Measurements from ENCODE around the gene IFNLR1.

IFNLR1 gene

DNA sequence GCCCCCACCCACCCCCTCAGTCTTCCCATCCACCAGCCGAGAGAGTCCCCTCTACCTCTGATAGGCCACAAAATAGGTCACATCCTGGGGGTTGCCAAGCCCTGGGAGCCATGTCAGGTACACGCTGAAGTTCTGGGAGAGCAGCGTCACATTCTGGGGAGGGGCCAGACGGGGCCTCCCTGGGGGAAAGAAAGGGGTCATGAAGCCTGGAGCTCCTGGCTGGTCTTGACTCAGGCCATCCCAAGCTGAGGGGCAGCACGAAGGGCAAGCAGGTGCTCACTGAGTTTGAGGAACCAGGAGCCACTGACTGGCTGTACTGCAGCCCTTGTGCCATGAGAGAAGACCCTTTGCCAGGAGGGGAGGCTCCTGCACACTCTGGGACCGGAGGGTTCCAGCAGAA, 6.4 kb downstream of the IFNLR1 start:
- DNase-seq (ENCODE audit: extremely low read depth, insufficient read length), result no peak
- TF ChIP-seq, protein P1, sequence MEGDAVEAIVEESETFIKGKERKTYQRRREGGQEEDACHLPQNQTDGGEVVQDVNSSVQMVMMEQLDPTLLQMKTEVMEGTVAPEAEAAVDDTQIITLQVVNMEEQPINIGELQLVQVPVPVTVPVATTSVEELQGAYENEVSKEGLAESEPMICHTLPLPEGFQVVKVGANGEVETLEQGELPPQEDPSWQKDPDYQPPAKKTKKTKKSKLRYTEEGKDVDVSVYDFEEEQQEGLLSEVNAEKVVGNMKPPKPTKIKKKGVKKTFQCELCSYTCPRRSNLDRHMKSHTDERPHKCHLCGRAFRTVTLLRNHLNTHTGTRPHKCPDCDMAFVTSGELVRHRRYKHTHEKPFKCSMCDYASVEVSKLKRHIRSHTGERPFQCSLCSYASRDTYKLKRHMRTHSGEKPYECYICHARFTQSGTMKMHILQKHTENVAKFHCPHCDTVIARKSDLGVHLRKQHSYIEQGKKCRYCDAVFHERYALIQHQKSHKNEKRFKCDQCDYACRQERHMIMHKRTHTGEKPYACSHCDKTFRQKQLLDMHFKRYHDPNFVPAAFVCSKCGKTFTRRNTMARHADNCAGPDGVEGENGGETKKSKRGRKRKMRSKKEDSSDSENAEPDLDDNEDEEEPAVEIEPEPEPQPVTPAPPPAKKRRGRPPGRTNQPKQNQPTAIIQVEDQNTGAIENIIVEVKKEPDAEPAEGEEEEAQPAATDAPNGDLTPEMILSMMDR (IDR thresholded peaks at IDR 0.05; ENCODE audit: insufficient read depth, low read length, poor library complexity, severe bottlenecking), result no peak
- H3K36me3 ChIP-seq (ENCODE audit: control insufficient read depth, insufficient read depth, low read length), result peaks cover 5% of the 10 kb centered on the region
- no peaks in the 10 kb centered on the region for H3K27me3 ChIP-seq (replicated peaks; ENCODE audit: control insufficient read depth, insufficient read depth, low read length)
- H3K4me3 ChIP-seq (replicated peaks; ENCODE audit: low read depth, low read length), result no peak overlapping the region

DNA sequence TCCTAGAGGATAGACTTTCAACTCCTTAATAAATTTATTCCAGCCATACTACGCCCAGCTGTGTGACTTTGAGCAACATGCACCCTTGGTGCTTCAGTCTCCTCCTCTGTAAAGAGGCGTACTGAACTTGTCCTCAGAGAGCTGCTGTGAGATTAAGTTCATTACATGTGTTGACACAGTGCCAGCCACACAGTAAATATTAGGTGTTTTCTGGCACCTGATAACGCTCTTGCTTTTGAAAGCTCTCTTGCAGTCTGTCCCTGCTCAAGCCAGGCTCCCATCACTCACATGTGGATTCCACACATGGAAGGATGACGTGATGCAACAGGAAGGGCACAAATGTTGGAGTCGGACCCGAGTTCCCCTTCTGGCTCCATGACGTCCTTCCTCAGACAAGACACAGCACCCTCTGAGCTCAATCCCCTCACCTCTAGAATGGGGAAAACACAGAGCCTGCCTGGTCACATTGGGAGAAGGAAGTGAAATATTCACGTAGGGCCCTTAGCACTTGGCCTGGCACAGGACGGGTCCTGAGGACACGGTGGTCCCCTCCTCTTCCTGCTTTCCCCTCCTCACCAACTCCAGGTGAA, 7.7 kb downstream of the IFNLR1 start:
- H3K36me3 ChIP-seq (ENCODE audit: control insufficient read depth, insufficient read depth, low read length), result peaks cover 6% of the 10 kb centered on the region
- H3K27me3 ChIP-seq (replicated peaks; ENCODE audit: control insufficient read depth, insufficient read depth, low read length), result no peaks in the 10 kb centered on the region
- no peak for DNase-seq (ENCODE audit: extremely low read depth, insufficient read length)
- TF ChIP-seq, protein P1 (IDR thresholded peaks at IDR 0.05; ENCODE audit: insufficient read depth, low read length, poor library complexity, severe bottlenecking), result no peak
- H3K4me3 ChIP-seq (replicated peaks; ENCODE audit: low read depth, low read length), result no peak overlapping the region

DNA sequence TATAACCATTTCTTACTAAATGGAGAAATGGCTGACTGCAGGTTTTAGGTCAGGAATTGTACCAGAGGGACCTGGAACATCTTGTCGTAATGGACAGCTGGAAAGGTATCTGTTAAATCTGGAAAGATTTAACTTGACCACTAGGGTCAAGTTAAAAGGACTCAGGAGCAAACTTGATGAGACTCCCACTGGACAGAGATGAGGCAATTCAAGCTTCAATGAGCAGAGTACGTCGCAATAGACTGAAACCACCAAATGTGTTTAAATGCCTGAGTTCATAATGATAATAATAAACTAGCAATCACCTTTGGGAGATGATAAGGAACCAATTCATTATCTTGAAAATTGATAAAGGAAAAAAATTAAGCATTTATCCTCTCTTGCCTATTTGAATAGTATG, 8.7 kb downstream of the IFNLR1 start:
- Histone ChIP-seq H3K36me3 (ENCODE audit: control insufficient read depth, insufficient read depth, low read length) (peaks cover 6% of the 10 kb centered on the region), H3K27me3 (replicated peaks; ENCODE audit: control insufficient read depth, insufficient read depth, low read length) (no peaks in the 10 kb centered on the region), H3K4me3 (replicated peaks; ENCODE audit: low read depth, low read length) (no peak overlapping the region)
- TF ChIP-seq, protein P1 (IDR thresholded peaks at IDR 0.05; ENCODE audit: insufficient read depth, low read length, poor library complexity, severe bottlenecking), result no peak
- DNase-seq (ENCODE audit: extremely low read depth, insufficient read length), result no peak

DNA sequence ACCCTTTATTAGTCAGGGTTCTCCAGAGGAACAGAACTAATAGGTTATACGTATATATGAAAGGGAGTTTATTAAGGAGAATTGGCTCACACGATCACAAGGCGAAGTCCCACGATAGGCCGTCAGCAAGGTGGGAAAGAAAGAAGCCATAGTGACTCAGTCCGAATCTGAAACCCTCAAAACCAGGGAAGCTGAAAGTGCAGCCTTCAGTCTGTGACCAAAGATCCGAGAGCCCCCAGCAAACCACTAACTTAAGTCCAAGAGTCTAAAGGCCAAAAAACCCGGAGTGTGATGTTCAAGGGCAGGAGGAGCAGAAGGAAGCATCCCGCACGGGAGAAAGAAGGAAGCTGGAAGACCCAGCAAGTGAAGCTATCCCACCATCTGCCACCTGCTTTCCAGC, 9.9 kb downstream of the IFNLR1 start:
- TF ChIP-seq, protein P1 (IDR thresholded peaks at IDR 0.05; ENCODE audit: insufficient read depth, low read length, poor library complexity, severe bottlenecking), result no peak
- DNase-seq (ENCODE audit: extremely low read depth, insufficient read length), result no peak
- H3K4me3 ChIP-seq (replicated peaks; ENCODE audit: low read depth, low read length), result no peak overlapping the region
- peaks cover 6% of the 10 kb centered on the region for H3K36me3 ChIP-seq (ENCODE audit: control insufficient read depth, insufficient read depth, low read length)
- no peaks in the 10 kb centered on the region for H3K27me3 ChIP-seq (replicated peaks; ENCODE audit: control insufficient read depth, insufficient read depth, low read length)

DNA sequence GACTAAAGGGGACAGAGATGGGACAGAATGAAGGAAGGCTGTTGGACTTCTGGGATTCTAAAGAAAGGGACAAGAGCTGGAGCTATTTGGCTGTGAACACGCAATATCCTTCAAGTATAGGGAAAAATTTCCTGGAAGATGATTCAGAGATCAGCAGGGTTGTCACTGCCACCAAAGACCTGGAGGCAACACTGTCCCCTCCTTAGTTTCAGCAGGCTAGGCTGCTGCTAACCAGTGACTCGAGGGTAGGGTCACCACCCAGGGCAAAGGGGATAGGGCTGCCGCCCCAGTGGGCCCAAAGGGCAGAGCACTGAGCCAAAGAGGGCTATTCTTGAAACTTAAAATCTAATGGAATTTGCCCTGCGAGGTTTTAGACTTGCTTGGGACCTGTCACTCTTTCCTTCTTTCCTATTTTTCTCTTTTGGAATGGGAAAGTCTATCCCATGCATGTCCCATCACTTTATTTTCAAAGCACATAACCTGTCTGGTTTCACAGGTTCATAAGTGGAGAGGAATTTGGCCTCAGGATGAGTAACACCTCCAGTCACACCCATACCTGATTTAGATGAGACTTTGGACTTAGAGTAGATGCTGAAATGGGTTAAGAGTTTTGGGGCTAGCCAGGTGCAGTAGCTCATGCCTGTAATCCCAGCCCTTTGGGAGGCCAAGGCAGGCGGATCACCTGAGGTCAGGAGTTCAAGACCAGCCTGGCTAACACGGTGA, 11.9 kb downstream of the IFNLR1 start:
- no peak overlapping the region for H3K4me3 ChIP-seq (replicated peaks; ENCODE audit: low read depth, low read length)
- DNase-seq (ENCODE audit: extremely low read depth, insufficient read length), result no peak
- TF ChIP-seq, protein P1 (IDR thresholded peaks at IDR 0.05; ENCODE audit: insufficient read depth, low read length, poor library complexity, severe bottlenecking), result no peak
- no peaks in the 10 kb centered on the region for H3K27me3 ChIP-seq (replicated peaks; ENCODE audit: control insufficient read depth, insufficient read depth, low read length)
- H3K36me3 ChIP-seq (ENCODE audit: control insufficient read depth, insufficient read depth, low read length), result peaks cover 6% of the 10 kb centered on the region
